ENCODE data around the gene UROS.

Gene UROS

GRCh38 chr10:125757742-125758141, 65.3 kb downstream of the UROS start:
- no peak for DNase-seq

- DNase-seq, result no peak
Observed at GRCh38 chr10:125756853-125757487, 66.1 kb downstream of the UROS start.

GRCh38 chr10:125756196-125756595, 66.9 kb downstream of the UROS start:
- no peak for DNase-seq

GRCh38 chr10:125747417-125747816, 75.6 kb downstream of the UROS start:
- no peak for DNase-seq

- no peak for DNase-seq
Observed at GRCh38 chr10:125744909-125745308, 78.1 kb downstream of the UROS start.

GRCh38 chr10:125742465-125742864, 80.6 kb downstream of the UROS start:
- DNase-seq, result no peak

GRCh38 chr10:125739994-125740679, 82.9 kb downstream of the UROS start:
- no peak for DNase-seq
